ENCODE results near the gene MRS2. TPM values are rescaled to one million over a fixed set of nuclear protein-coding genes. Genes with fewer than 3 reads are reported as not detected.

Gene MRS2
- total RNA-seq, 4 donors from 2014 or later: 17.2 to 63.2 (median 44.2) TPM

GRCh38 chr6:24374612-24375011 lies 28.1 kb upstream of the MRS2 start:
- intact Hi-C loops (cut with DNase I; ENCODE audit: low total_unique reads): no loop called here
- H3K27ac ChIP-seq: no peak overlapping the region
- H3K27me3 ChIP-seq: no peaks in the 10 kb centered on the region
- no peak for ATAC-seq
- H3K4me3 ChIP-seq: no peak overlapping the region
- no peaks in the 10 kb centered on the region for H3K9me3 ChIP-seq
- H3K4me1 ChIP-seq: no peaks in the 10 kb centered on the region
- H3K36me3 ChIP-seq: no peaks in the 10 kb centered on the region
- TF ChIP-seq POLR2A (IDR thresholded peaks at IDR 0.05) (no peak), CTCF (IDR thresholded peaks at IDR 0.05 in 4 of 5, conservative IDR thresholded peaks at IDR 0.05 in 1 of 5) (no peak)
- in situ Hi-C loops (cut with MboI; ENCODE audit: low sequenced_read_pairs in 4 of 4): loop anchor here in 1 of 4 donors (25.0 kb wide), 1 partner anchor 87 kb away; no protein-coding TSS in a partner anchor
- no peak for DNase-seq

GRCh38 chr6:24376871-24377270 lies 25.9 kb upstream of the MRS2 start:
- H3K4me3 ChIP-seq: no peak overlapping the region
- intact Hi-C loops (cut with DNase I; ENCODE audit: low total_unique reads) (no loop called here), in situ Hi-C loops (cut with MboI; ENCODE audit: low sequenced_read_pairs in 4 of 4) (loop anchor here in 1 of 4 donors (25.0 kb wide), 1 partner anchor 90 kb away; no protein-coding TSS in a partner anchor)
- no peaks in the 10 kb centered on the region for H3K36me3 ChIP-seq
- ATAC-seq (no peak), DNase-seq (no peak)
- TF ChIP-seq CTCF (IDR thresholded peaks at IDR 0.05 in 4 of 5, conservative IDR thresholded peaks at IDR 0.05 in 1 of 5) (no peak), POLR2A (IDR thresholded peaks at IDR 0.05) (no peak)
- H3K27me3 ChIP-seq: no peaks in the 10 kb centered on the region
- H3K4me1 ChIP-seq: no peaks in the 10 kb centered on the region
- no peak overlapping the region for H3K27ac ChIP-seq
- no peaks in the 10 kb centered on the region for H3K9me3 ChIP-seq

GRCh38 chr6:24378473-24379097 lies 24.2 kb upstream of the MRS2 start:
- no peaks in the 10 kb centered on the region for H3K27me3 ChIP-seq
- H3K4me1 ChIP-seq: no peaks in the 10 kb centered on the region
- no peaks in the 10 kb centered on the region for H3K9me3 ChIP-seq
- TF ChIP-seq POLR2A (IDR thresholded peaks at IDR 0.05) (no peak), CTCF (IDR thresholded peaks at IDR 0.05 in 4 of 5, conservative IDR thresholded peaks at IDR 0.05 in 1 of 5) (no peak)
- intact Hi-C loops (cut with DNase I; ENCODE audit: low total_unique reads): no loop called here
- in situ Hi-C loops (cut with MboI; ENCODE audit: low sequenced_read_pairs in 4 of 4): loop anchor here in 1 of 4 donors (25.0 kb wide), 1 partner anchor 91 kb away; no protein-coding TSS in a partner anchor
- ATAC-seq (no peak), DNase-seq (no peak)
- no peak overlapping the region for H3K4me3 ChIP-seq
- H3K36me3 ChIP-seq: no peaks in the 10 kb centered on the region
- no peak overlapping the region for H3K27ac ChIP-seq

- intact Hi-C loops (cut with DNase I; ENCODE audit: low total_unique reads): no loop called here
Measured at GRCh38 chr6:24381476-24382219, 21.1 kb upstream of the MRS2 start.

More at GRCh38 chr6:24381476-24382219, 21.1 kb upstream of the MRS2 start:
- TF ChIP-seq CTCF (IDR thresholded peaks at IDR 0.05 in 4 of 5, conservative IDR thresholded peaks at IDR 0.05 in 1 of 5): no peak
- no peak for TF ChIP-seq POLR2A (IDR thresholded peaks at IDR 0.05)
- Histone ChIP-seq H3K36me3 (no peaks in the 10 kb centered on the region), H3K9me3 (no peaks in the 10 kb centered on the region), H3K4me1 (no peaks in the 10 kb centered on the region), H3K27ac (no peak overlapping the region), H3K4me3 (no peak overlapping the region), H3K27me3 (no peaks in the 10 kb centered on the region)
- DNase-seq (no peak), ATAC-seq (no peak)
- in situ Hi-C loops (cut with MboI; ENCODE audit: low sequenced_read_pairs in 4 of 4): loop anchor here in 2 of 4 donors (10.0 to 25.0 kb wide), 2 partner anchors 94 to 97 kb away; no protein-coding TSS in a partner anchor

Measured in gastrocnemius medialis (tissue), 4 donors.